ENCODE results near the gene AKIRIN1.
A peak's percentile ranks its signal among the peaks of the same experiment; 100 is the strongest.
"Not testable (repeated sequence)": the region's sequence is repeated elsewhere in the genome, so short reads cannot be mapped to it uniquely, and the experiment has no call there.

Gene AKIRIN1

GRCh38 chr1:38994196-38994595 lies 3.1 kb downstream of the AKIRIN1 start:
- no peak for DNase-seq (ENCODE audit: low read depth)

- DNase-seq (ENCODE audit: low read depth) = no peak
Measured at GRCh38 chr1:38997034-38997900, 6.2 kb downstream of the AKIRIN1 start.

DNA sequence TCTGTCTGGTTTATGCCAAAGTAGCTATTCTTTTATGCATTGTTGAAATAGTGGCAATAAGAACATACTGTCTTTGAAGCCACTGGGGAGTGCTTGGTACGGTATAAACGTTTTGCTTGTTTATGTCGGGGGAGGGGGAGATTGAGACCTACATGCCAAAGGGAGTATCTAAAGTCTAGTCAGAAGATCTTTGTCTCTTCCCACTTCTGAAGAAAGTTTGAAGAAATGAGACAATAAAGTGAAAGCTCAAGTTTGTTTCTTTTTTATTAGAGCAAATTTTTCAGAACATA lies 6.8 kb downstream of the AKIRIN1 start:
- DNase-seq (ENCODE audit: low read depth) = no peak

DNA sequence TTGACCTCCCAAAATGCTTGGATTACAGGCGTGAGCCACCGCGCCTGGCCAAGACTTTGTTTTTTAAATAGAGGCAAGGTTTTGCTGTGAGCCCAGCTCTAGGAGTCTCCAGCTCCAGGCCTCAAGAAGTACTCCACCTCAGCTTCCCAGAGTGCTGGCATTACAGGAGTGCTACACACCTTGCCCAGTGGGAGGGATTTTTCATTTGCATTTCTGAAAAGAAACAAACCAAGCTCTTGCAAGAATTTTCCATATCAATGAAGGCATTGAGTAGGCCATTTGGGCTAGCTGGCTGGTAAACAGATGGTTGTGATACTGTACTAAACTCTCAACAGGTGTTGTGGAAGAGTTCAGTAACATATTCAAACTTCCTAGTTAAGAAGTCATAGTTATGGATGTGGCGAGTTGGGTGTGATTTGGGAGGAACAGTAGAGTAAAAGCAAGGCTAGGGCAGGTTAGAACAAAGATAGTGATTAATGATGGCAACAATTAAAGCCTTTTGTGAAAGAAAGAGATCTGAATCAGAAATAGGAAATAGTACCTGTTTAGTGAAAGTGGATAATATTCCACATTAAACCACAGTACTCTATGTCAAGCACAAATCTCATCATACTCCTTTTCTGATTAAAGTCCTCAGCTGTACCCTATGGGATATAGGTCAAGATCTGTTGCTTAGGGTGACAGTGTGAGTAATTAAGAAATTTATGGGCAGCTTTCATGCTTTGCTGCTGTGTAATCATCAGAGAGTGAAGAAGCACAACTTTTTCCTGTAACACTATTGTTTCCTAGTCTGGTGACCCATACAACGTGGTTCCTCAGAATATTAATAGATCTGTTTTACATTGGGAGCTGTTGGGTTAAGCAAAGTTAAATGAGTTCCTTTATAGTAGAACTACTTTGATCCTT lies 10.7 kb downstream of the AKIRIN1 start:
- no peak for DNase-seq (ENCODE audit: low read depth)

DNA sequence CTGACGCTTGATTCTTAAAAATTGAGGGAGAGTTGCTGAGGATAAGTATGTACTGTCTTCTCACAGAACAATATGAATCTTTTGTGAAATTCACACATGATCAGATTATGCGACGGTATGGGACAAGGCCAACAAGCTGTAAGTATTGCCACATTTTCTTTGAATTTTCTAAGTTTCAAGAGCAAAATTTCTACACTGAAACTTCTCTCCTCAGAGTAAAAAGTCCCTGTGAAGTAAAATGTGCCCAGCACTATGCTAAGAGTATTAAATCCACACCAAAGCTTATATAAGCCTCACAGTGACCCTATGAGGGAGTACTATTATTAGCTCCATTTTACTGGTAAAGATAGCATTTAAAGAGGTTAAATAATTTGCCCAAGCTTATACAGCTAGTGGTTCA lies 12.2 kb downstream of the AKIRIN1 start:
- DNase-seq (ENCODE audit: low read depth) = no peak

DNA sequence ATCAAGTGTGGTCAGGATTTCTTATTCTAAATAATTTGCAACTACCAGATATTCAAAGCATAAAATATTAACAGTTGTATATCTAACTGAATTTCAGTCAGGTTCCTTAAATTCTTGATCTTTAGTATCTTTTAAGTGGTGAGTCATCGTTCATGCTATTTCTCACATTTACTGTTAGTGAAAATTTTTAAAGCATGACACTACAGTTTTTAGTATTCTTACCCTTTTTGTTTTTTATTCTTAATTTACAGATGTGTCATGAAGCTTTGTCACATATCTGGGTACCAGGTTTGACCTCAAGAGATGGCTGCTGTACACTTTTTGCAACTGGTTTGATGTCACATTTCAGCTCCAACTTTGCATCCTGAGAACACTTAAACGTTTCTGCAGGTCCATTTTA lies 12.7 kb downstream of the AKIRIN1 start:
- DNase-seq (ENCODE audit: low read depth) = no peak

GRCh38 chr1:39006287-39006686 lies 15.2 kb downstream of the AKIRIN1 start:
- DNase-seq (ENCODE audit: low read depth) = no peak

GRCh38 chr1:39006726-39007645 lies 15.9 kb downstream of the AKIRIN1 start:
- no peak for DNase-seq (ENCODE audit: low read depth)

DNA sequence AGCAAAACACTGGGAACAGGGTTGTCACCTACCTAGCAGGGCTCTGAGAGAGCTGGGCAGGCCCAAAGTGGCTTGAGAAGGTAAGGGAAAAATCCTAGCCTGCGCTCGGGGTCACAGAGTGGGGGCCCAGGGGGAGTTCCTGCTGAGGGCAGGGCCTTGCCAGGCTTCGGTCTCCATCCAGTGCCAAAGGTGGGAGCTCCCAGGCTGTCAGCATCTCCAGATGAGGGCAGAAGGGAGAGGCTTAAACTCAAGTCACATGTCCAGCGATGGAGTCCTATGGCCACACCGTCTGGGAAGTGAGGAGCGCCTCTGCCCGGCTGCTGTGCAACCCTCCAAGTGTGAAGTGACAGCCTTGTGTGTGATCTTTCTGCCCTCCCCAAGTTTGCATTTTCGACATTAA lies 23.9 kb downstream of the AKIRIN1 start:
- DNase-seq (ENCODE audit: low read depth) = not testable (repeated sequence)

DNA sequence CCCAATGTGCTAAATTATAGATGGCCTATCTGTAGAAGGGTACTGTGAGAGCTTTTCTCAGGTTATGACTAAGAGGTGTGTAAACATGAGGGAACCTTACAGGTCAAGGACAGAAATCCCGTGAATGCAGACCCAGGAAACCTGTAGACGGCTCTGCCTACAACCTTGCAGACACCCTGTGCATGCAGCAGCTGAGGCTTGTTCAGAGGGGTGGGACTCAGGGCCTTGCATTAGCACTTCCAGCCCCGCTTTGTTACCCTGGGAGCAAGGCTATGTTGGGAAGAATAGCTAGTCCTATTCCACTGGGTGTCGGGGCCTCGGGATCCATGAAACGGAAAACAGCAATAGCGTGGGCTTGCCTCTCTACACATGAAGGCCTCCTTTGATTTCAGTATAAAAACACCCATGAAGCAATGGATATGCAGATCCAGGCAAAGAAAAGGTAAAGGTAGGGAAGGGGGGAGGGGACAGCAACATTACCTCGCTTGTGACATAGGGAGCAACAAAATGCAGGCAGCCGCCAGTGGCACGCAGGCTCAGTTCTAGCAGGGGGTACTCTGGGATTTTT lies 25.6 kb downstream of the AKIRIN1 start:
- DNase-seq (ENCODE audit: low read depth) = no peak

DNA sequence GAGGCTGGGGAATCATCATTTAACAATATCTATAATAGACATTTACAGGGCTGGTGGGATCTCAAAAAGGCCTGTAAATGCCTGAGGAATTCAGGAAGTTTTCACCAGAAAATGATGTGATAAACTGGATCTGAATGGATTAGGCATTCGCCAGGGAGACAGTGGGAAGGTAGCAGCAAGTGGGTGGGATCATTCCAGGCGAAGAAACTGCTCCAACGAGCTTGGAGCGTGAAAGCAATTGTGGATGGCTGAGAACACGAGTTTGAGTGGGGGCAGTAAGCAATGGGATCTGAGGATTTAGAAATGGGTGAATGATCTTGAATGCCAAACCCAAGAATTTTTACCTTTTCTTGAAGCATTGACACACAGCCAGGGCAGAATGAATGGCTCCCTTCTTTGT lies 26.2 kb downstream of the AKIRIN1 start:
- no peak for DNase-seq (ENCODE audit: low read depth)

GRCh38 chr1:39020494-39020893 lies 29.4 kb downstream of the AKIRIN1 start:
- not testable (repeated sequence) for DNase-seq (ENCODE audit: low read depth)

GRCh38 chr1:39021426-39021825 lies 30.4 kb downstream of the AKIRIN1 start:
- DNase-seq (ENCODE audit: low read depth) = no peak

DNA sequence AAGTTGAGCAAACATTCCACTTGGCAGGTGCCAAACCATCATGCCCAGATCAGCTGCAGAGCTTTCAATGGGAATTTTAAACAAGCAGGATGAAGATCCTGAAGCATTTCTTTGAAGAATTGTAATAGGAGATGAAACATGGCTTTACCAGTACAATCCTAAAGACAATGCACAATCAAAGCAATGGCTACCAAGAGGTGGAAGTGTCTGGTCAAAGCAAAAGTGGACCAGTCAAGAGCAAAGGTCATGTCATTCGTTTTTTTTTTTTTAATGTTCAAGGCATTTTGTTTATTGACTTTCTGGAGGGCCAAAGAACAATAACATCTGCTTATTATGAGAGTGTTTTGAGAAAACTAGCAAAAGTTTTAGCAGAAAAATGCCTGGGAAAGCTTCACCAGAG lies 32.1 kb downstream of the AKIRIN1 start:
- no peak for DNase-seq (ENCODE audit: low read depth)

DNA sequence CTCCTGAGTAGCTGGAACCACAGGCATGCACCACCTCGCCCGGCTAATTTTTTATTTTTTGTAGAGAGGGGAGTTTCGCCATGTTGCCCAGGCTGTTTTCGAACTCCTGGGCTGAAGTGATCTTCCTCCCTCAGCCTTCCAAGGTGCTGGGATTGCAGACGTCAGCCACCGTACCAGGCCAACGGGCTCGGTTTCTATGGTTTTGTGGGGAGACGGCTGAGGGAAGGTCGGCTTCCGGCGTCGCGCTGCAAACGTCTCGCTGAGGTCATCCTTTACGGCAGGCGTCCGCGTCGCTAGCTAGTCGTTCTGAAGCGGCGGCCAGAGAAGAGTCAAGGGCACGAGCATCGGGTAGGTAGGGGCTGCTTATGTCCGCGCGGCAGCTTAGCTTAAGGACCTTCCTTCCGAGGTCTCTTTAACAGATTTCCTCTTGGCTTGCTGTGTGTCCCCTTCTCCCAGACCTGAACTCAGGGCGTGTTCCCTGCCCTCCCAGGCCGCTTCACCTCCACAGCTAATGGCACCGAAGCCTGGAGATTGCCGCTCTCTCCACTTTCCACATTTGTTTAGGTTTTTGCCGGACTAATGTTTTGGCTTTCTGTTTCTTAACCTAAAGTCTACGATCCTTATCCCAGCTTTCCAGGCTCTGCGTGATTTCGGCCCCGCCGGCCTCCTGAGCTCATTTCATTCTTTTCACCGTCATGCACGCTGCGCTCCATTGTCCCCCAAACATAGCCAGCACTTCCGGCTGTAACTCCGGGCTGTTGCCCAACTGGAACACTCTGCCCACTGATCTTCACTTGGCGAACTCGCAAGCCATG lies 35.2 kb downstream of the AKIRIN1 start, which contains the start of gene NDUFS5:
TSS of gene NDUFS5 (plus strand) at position 300 of the 815 bp plus-strand sequence. CDS start 2,375 bp downstream, outside the sequence.
- DNase-seq (ENCODE audit: low read depth) = peak; percentile 66

- DNase-seq (ENCODE audit: low read depth) = no peak
Measured at GRCh38 chr1:39026866-39027507, 35.9 kb downstream of the AKIRIN1 start.

- no peak for DNase-seq (ENCODE audit: low read depth)
Measured at GRCh38 chr1:39034114-39034654, 43.1 kb downstream of the AKIRIN1 start.

DNA sequence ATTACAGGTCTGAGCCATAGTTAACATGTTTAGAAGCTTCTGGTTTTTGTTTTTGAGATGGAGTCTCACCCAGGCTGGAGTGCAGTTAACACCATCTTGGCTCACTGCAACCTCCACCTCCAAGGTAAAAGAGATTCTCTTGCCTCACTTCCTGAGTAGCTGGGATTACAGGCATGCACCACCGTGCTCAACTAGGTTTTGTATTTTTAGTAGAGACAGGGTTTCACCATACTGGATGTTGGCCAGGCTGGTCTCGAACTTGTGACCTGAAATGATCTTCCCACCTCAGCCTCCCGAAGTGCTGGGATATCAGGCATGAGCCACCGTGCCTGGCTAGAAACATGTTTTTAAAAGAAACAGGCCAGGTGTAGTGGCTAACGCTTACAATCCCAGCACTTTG lies 45.6 kb downstream of the AKIRIN1 start:
- DNase-seq (ENCODE audit: low read depth) = no peak

- no peak for DNase-seq (ENCODE audit: low read depth)
Measured at GRCh38 chr1:39043513-39043912, 52.4 kb downstream of the AKIRIN1 start.

DNA sequence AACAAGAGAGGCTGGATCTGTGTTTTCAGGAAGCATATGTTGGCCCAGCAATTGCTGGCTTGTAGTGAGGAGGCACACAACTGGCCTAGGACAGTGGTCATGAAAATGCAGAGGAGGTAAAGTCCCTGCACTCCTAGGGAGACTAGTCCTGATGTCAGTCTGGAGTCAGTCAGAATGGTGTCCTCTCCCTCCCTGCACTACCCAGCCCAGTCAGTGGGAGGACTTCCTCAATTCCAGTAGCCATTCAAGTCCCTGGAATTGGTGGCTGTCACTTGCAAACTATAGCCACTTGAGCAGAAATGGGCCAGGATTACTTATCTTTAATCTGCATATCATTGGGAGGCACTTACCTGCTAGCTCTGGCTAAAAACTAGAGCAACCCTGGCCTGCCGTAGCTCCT lies 53.7 kb downstream of the AKIRIN1 start:
- DNase-seq (ENCODE audit: low read depth) = no peak

Data from stimulated activated CD8-positive, alpha-beta memory T cell treated with anti-CD3 and anti-CD28 coated beads, Interleukin-15, amount 100 ng/mL, for 1 hour (primary cell).